ENCODE results near the gene TNPO3. TPM values are rescaled to one million over a fixed set of nuclear protein-coding genes. Genes with fewer than 3 reads are reported as not detected.
"Not testable (repeated sequence)": the region's sequence is repeated elsewhere in the genome, so short reads cannot be mapped to it uniquely, and the experiment has no call there.

Gene TNPO3
- total RNA-seq, 4 donors from 2014 or later: 29.9 to 41.6 (median 37.8) TPM

- intact Hi-C loops (cut with DNase I; ENCODE audit: low total_unique reads): no loop called here
- H3K27me3 ChIP-seq: no peaks in the 10 kb centered on the region
- peaks cover 0 to 16% (median under 1%) of the 10 kb centered on the region in 4 donors for H3K36me3 ChIP-seq
- no peak overlapping the region for H3K27ac ChIP-seq
- TF ChIP-seq POLR2A (IDR thresholded peaks at IDR 0.05) (no peak), POLR2AphosphoS5 (IDR thresholded peaks at IDR 0.05) (no peak), EP300 (IDR thresholded peaks at IDR 0.05; ENCODE audit: low read depth) (no peak)
- TF ChIP-seq, protein P1, sequence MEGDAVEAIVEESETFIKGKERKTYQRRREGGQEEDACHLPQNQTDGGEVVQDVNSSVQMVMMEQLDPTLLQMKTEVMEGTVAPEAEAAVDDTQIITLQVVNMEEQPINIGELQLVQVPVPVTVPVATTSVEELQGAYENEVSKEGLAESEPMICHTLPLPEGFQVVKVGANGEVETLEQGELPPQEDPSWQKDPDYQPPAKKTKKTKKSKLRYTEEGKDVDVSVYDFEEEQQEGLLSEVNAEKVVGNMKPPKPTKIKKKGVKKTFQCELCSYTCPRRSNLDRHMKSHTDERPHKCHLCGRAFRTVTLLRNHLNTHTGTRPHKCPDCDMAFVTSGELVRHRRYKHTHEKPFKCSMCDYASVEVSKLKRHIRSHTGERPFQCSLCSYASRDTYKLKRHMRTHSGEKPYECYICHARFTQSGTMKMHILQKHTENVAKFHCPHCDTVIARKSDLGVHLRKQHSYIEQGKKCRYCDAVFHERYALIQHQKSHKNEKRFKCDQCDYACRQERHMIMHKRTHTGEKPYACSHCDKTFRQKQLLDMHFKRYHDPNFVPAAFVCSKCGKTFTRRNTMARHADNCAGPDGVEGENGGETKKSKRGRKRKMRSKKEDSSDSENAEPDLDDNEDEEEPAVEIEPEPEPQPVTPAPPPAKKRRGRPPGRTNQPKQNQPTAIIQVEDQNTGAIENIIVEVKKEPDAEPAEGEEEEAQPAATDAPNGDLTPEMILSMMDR (IDR thresholded peaks at IDR 0.05): no peak
- no peaks in the 10 kb centered on the region for H3K4me1 ChIP-seq
- no peaks in the 10 kb centered on the region for H3K9me3 ChIP-seq
- in situ Hi-C loops (cut with MboI; ENCODE audit: low pct_ligation_motif_present in 1 of 4, low pct_unique_long_range_greater_than_20kb in 1 of 4, low sequenced_read_pairs in 3 of 4): no loop called here
- WGBS, 2 donors (ENCODE audit: low coverage in 1 of 2): 76 to 77% methylated on average over 3 of the region's 3 CpGs
- no peak overlapping the region for H3K4me3 ChIP-seq
- DNase-seq: no peak
Observed at GRCh38 chr7:129006636-129007414, 48.1 kb downstream of the TNPO3 start.

DNA sequence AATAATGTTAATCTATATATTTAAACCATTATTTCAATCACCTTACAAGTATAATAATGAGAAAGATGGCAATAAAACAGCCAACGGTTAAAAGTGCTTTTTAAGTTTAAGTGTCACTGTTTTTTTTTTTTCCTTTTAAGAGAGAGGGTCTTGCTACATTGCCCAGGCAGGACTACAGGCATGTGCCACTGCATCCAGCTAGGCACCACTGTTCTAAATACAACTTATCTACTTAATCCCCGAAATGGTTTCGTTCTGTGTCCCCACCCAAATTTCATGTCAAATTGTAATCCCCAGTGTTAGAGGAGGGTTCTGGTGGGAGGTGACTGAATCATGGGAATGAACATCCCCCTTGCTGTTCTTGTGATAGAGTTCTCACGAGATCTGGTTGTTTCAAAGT is 49.7 kb downstream of the TNPO3 start:
- Histone ChIP-seq H3K27ac (no peak overlapping the region), H3K4me1 (no peaks in the 10 kb centered on the region), H3K27me3 (no peaks in the 10 kb centered on the region), H3K36me3 (peaks cover 0 to 30% (median 6%) of the 10 kb centered on the region in 4 donors), H3K4me3 (no peak overlapping the region), H3K9me3 (no peaks in the 10 kb centered on the region)
- no peak for DNase-seq
- intact Hi-C loops (cut with DNase I; ENCODE audit: low total_unique reads) (no loop called here), in situ Hi-C loops (cut with MboI; ENCODE audit: low pct_ligation_motif_present in 1 of 4, low pct_unique_long_range_greater_than_20kb in 1 of 4, low sequenced_read_pairs in 3 of 4) (no loop called here)
- 83 to 89% methylated on average over 4 of the region's 4 CpGs for WGBS, 2 donors (ENCODE audit: low coverage in 1 of 2)
- TF ChIP-seq POLR2AphosphoS5 (IDR thresholded peaks at IDR 0.05) (no peak), EP300 (IDR thresholded peaks at IDR 0.05; ENCODE audit: low read depth) (no peak), POLR2A (IDR thresholded peaks at IDR 0.05) (no peak)
- TF ChIP-seq, protein P1 (IDR thresholded peaks at IDR 0.05): no peak

- TF ChIP-seq EP300 (IDR thresholded peaks at IDR 0.05; ENCODE audit: low read depth) (no peak), POLR2A (IDR thresholded peaks at IDR 0.05) (no peak)
- in situ Hi-C loops (cut with MboI; ENCODE audit: low pct_ligation_motif_present in 1 of 4, low pct_unique_long_range_greater_than_20kb in 1 of 4, low sequenced_read_pairs in 3 of 4): no loop called here
- Histone ChIP-seq H3K9me3 (no peaks in the 10 kb centered on the region), H3K4me3 (no peak overlapping the region), H3K36me3 (peaks cover 0 to 70% (median 21%) of the 10 kb centered on the region in 4 donors), H3K27me3 (no peaks in the 10 kb centered on the region), H3K27ac (no peak overlapping the region), H3K4me1 (no peaks in the 10 kb centered on the region)
- intact Hi-C loops (cut with DNase I; ENCODE audit: low total_unique reads): no loop called here
- no peak for DNase-seq
- 79 to 89% methylated on average over 3 to 5 of the region's 5 CpGs for WGBS, 2 donors (ENCODE audit: low coverage in 1 of 2)
Observed at GRCh38 chr7:128997181-128997580, 57.7 kb downstream of the TNPO3 start.

GRCh38 chr7:128994560-128994959 is 60.4 kb downstream of the TNPO3 start:
- in situ Hi-C loops (cut with MboI; ENCODE audit: low pct_ligation_motif_present in 1 of 4, low pct_unique_long_range_greater_than_20kb in 1 of 4, low sequenced_read_pairs in 3 of 4); H3K4me1 ChIP-seq; H3K27ac ChIP-seq; H3K27me3 ChIP-seq; H3K9me3 ChIP-seq; intact Hi-C loops (cut with DNase I; ENCODE audit: low total_unique reads); H3K4me3 ChIP-seq; DNase-seq: not testable (repeated sequence)
- H3K36me3 ChIP-seq: peaks cover 0 to 62% (median 22%) of the 10 kb centered on the region in 4 donors
- WGBS, 2 donors (ENCODE audit: low coverage in 1 of 2): 93 to 96% methylated on average over 7 to 8 of the region's 8 CpGs

GRCh38 chr7:128993419-128993818 is 61.5 kb downstream of the TNPO3 start:
- TF ChIP-seq POLR2A (IDR thresholded peaks at IDR 0.05) (no peak), POLR2AphosphoS5 (IDR thresholded peaks at IDR 0.05) (no peak), EP300 (IDR thresholded peaks at IDR 0.05; ENCODE audit: low read depth) (no peak)
- TF ChIP-seq, protein P1 (IDR thresholded peaks at IDR 0.05): no peak
- WGBS, 2 donors (ENCODE audit: low coverage in 1 of 2): 50 to 100% methylated on average over 1 to 2 of the region's 2 CpGs
- in situ Hi-C loops (cut with MboI; ENCODE audit: low pct_ligation_motif_present in 1 of 4, low pct_unique_long_range_greater_than_20kb in 1 of 4, low sequenced_read_pairs in 3 of 4) (no loop called here), intact Hi-C loops (cut with DNase I; ENCODE audit: low total_unique reads) (no loop called here)
- H3K27me3 ChIP-seq: no peaks in the 10 kb centered on the region
- no peak overlapping the region for H3K27ac ChIP-seq
- no peaks in the 10 kb centered on the region for H3K9me3 ChIP-seq
- DNase-seq: no peak
- H3K36me3 ChIP-seq: peaks cover 0 to 64% (median 22%) of the 10 kb centered on the region in 4 donors
- H3K4me3 ChIP-seq: no peak overlapping the region
- no peaks in the 10 kb centered on the region for H3K4me1 ChIP-seq
